Fibroblast of skin of abdomen (primary cell): ENCODE results near the gene ACE2. TPM values are rescaled to one million over a fixed set of nuclear protein-coding genes. Genes with fewer than 3 reads are reported as not detected.
"Not testable (repeated sequence)": the region's sequence is repeated elsewhere in the genome, so short reads cannot be mapped to it uniquely, and the experiment has no call there.

ENCODE experiments used
- DNase-seq: peaks from one replicate; pipeline ENCODE4 v3.0.0-alpha.2; 2013
- polyA plus RNA-seq, 2 experiments: library from polyadenylated mRNA; unstranded; fragments of 120-200 nt; gene quantifications; one replicate each; pipeline ENCODE4 v1.2.1, GENCODE V29; 2013; ENCODE audit not compliant: insufficient read length in 2 of 2

Gene ACE2
- not detected for polyA plus RNA-seq (2013, experiment 1 of 2; ENCODE audit: insufficient read length)
- not detected for polyA plus RNA-seq (2013, experiment 2 of 2; ENCODE audit: insufficient read length)

GRCh38 chrX:15600745-15601144, at the start of gene ACE2:
Gene ACE2, minus strand, starts transcription at chrX:15600960. Its CDS starts 49 bp downstream, at chrX:15600911.
- DNase-seq: no peak

GRCh38 chrX:15647510-15647909, 46.8 kb upstream of the ACE2 start:
- DNase-seq: not testable (repeated sequence)

- no peak for DNase-seq
These were observed 45.8 kb upstream of the ACE2 start for GRCh38 chrX:15646543-15646942.

- DNase-seq: no peak
These were observed 45.3 kb upstream of the ACE2 start for GRCh38 chrX:15646031-15646430.

- DNase-seq: no peak
These were observed 44.5 kb upstream of the ACE2 start for GRCh38 chrX:15645266-15645665.

GRCh38 chrX:15644560-15644872, 43.8 kb upstream of the ACE2 start:
- no peak for DNase-seq

GRCh38 chrX:15643786-15644559, 43.2 kb upstream of the ACE2 start:
- no peak for DNase-seq

- DNase-seq: no peak
These were observed 30.9 kb upstream of the ACE2 start for GRCh38 chrX:15631637-15632036.

GRCh38 chrX:15623054-15623453, 22.3 kb upstream of the ACE2 start:
- no peak for DNase-seq

- DNase-seq: peak; percentile 0
These were observed 18.4 kb upstream of the ACE2 start for GRCh38 chrX:15619053-15619755.

- no peak for DNase-seq
These were observed 16.4 kb upstream of the ACE2 start for GRCh38 chrX:15617111-15617510.

GRCh38 chrX:15616531-15616930, 15.8 kb upstream of the ACE2 start:
- no peak for DNase-seq

GRCh38 chrX:15607067-15607466, 6.3 kb upstream of the ACE2 start:
- no peak for DNase-seq

GRCh38 chrX:15606136-15606535, 5.4 kb upstream of the ACE2 start:
- DNase-seq: no peak

- no peak for DNase-seq
These were observed 4.5 kb upstream of the ACE2 start for GRCh38 chrX:15605226-15605625.

- no peak for DNase-seq
These were observed 2.0 kb upstream of the ACE2 start for GRCh38 chrX:15602761-15603160.

GRCh38 chrX:15601932-15602331, 1.2 kb upstream of the ACE2 start:
- no peak for DNase-seq

- no peak for DNase-seq
These were observed 711 bp downstream of the ACE2 start for GRCh38 chrX:15600049-15600448.

- DNase-seq: no peak
These were observed 1.3 kb downstream of the ACE2 start for GRCh38 chrX:15599461-15599860.

GRCh38 chrX:15598026-15598425, 2.7 kb downstream of the ACE2 start:
- DNase-seq: no peak

GRCh38 chrX:15594371-15594770, 6.4 kb downstream of the ACE2 start:
- DNase-seq: no peak

GRCh38 chrX:15579778-15580747, 20.7 kb downstream of the ACE2 start:
- DNase-seq: no peak

- no peak for DNase-seq
These were observed 24.7 kb downstream of the ACE2 start for GRCh38 chrX:15576019-15576418.
